NCI-H2196 treated with DMSO at 0.1 percent for 48 hours (cell line): ENCODE data around the gene PAFAH1B2.
"Not testable (repeated sequence)": the region's sequence is repeated elsewhere in the genome, so short reads cannot be mapped to it uniquely, and the experiment has no call there.

ENCODE experiments used
- DNase-seq: peaks from one replicate; lab custom pipeline; 2025; ENCODE audit not compliant: unreplicated experiment; lab: John Stamatoyannopoulos, UW

Gene PAFAH1B2

DNA sequence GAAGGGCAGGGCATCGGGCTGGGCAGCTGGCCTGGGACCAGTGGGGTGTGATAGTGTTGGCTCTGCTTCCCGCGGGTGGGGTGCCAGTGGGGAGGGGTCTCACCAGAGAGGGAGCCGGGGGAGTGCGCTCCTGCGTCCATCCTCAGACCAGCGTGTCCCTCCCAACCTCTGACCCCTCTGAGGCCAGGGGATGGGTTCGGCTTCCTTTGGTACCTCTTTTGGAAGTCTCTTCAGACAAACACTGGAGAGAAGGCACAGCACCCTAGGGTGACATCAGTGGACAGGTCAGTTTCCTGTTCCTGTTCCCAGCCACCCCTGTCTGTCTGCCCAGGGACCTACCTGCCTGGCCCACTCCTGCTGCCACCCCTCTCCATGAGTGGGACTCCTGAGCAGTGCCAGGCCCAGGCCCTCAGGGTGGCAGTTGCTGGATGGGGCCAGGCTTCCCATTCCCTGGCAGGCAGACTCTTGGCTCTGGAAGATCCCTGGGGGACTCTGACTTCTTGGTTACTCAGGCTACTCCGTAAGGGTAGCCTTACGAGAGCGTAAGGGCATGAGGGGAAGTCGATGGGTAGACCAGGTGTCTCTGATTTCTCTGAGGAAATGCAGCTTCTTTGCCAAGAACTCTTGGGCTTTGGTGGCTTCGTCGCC lies 57.7 kb downstream of the PAFAH1B2 start:
- no peak for DNase-seq

DNA sequence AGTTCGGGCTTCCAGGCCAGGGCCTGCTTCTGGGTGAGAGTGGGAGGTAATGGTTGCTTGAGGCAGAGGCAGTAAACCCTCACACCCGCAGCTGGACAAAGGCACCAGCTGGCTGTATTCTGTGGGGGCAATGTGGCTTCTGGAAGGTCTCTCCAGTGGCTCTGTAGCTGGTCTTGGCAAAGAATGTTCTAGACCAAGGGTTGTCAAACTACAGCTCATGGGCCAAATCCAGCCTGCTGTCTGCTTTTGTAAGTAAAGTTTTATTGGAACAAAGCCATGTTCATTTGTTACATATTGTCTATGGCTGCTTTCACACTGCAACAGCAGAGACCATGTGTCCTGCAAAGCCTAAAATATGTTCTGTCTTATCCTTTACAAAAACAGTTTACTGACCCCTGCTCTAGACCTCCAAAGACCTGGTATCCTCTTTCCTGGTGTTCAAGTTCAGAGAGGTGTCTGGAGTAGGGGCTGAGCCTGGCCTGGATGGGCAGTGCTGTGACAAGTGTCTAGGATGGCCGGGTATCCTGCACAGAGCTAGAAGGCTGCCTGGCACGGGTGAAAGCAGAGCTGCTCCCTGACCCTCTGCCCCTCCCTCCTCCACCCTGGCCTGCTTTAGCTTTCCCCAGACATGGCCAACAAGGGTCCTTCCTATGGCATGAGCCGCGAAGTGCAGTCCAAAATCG lies 58.4 kb downstream of the PAFAH1B2 start:
- DNase-seq = no peak

DNA sequence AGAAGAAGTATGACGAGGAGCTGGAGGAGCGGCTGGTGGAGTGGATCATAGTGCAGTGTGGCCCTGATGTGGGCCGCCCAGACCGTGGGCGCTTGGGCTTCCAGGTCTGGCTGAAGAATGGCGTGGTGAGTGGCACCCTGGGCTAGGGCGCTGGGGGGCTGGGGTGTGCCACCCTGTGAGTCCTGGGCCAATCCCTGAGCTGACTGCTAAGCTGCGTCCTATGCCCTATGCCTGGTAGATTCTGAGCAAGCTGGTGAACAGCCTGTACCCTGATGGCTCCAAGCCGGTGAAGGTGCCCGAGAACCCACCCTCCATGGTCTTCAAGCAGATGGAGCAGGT lies 59.0 kb downstream of the PAFAH1B2 start:
- no peak for DNase-seq

DNA sequence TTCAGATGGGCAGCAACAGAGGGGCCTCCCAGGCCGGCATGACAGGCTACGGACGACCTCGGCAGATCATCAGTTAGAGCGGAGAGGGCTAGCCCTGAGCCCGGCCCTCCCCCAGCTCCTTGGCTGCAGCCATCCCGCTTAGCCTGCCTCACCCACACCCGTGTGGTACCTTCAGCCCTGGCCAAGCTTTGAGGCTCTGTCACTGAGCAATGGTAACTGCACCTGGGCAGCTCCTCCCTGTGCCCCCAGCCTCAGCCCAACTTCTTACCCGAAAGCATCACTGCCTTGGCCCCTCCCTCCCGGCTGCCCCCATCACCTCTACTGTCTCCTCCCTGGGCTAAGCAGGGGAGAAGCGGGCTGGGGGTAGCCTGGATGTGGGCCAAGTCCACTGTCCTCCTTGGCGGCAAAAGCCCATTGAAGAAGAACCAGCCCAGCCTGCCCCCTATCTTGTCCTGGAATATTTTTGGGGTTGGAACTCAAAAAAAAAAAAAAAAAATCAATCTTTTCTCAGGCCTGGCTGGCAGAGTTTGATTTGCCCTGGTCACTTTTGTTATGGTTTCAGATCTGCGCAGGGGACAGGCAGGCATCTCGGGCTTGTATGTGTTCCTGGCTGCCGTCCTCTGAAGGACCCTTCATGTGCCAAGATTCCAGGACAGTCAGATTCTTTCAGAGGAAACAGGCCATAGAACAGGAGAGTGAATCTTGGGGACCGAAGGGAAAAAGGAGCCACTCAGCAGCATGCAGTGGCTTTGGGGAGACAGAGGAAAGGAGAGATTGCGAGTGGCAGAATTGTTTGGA lies 60.4 kb downstream of the PAFAH1B2 start:
- DNase-seq = no peak

DNA sequence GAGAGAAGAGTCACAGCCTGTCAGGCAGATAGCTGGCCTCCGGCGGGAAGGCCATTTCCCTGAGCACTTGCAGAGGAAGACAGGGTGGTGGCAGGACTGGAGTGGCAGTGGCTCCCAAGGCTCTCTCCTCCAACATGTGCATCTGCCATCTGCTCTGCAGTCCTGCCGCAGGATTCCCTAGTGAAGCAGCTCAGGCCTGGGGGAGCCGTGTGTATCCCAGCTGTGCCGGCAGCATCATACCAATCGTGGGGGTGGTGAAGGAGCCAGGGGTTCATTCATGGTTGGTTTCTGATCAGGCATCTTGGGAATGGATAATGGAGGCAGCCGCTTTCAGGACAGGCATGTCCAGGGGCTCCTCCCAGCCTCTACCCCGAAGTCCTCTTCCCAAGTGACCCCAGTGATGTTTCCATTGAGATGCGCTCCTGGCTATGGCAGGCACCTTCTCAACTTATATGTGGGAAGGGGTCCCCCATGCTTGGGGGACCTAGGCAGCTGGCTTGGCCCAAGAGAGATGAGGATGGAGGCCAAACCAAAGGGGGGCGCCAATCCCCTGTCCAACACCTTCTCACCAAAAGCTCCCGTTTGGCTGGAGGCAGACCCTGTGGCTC lies 61.2 kb downstream of the PAFAH1B2 start:
- DNase-seq = no peak

DNA sequence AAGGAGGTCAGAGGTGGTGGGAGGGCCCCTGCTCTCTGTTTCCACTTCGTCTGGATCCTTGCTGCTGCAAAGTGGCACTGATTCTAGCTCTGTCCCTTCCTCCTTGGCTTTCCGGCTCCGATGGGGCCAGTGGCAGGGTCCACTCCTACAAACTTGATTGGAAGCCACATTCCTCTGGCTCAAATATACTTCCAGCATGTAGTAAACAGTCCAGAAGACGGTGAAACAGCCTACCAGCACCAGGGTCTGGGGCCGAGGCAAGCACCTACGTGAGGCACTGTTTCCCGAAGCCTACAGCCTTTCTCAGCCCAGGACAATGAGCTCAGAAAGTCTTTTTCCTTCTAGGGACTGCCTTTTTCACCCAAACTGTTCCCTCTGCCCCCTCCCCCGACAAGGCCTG lies 62.0 kb downstream of the PAFAH1B2 start:
- not testable (repeated sequence) for DNase-seq

DNA sequence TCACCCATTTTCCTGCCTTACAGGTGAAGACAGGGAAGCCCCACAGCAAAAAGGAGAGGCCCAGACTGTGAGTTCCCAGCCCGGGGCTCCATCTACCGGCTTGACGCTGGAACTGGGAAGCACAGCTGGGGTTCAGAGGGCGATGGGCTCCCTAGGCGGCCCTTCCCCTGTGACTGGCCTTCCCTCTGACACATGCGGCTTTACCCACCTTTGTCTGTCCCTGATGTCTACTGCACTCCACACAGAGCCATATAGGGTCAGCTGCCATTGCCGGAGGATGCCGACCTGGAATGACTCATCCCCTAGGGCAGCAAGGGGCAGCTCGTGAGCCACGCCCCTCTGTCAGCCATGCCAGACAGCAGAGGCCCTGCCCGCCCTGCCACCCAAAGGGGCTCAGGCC lies 62.8 kb downstream of the PAFAH1B2 start:
- not testable (repeated sequence) for DNase-seq

DNA sequence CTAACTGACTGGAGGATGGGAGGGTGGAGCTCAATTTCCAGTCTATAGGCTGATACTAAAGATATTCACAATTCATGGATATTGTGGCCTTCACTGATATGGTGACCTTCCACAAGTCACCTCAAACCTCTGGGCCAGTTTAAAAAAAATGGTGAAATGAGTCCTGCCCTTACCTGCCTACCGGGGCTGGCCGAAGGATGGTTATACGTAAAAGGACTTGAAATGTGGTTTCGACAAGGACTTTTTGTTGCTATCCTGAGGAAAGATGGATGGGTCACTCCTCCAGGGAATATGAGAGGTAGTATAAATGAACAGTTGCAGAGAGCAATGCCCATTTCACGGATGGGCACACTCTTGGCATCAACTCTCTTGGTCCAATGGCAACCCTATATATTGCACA lies 63.4 kb downstream of the PAFAH1B2 start:
- not testable (repeated sequence) for DNase-seq

DNA sequence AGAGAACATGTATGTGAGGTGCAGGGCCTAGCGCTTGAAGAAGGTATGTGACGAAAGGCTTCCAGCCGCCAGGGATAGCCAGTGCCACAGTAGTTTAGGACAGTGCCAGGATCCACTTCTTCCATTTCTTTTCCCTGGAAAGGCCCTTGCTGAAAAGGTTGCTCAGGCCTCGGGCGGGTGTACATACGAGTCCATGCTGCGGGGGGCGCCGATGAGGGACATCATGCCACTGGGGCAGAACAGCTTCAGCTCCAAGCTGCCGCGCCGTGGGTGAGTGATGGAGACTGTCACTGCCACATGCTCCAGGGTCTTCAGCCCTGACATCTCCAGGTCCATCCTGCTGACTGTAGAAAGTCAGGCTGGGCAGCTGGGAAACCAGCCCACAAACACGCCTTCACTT lies 64.6 kb downstream of the PAFAH1B2 start:
- DNase-seq = not testable (repeated sequence)

DNA sequence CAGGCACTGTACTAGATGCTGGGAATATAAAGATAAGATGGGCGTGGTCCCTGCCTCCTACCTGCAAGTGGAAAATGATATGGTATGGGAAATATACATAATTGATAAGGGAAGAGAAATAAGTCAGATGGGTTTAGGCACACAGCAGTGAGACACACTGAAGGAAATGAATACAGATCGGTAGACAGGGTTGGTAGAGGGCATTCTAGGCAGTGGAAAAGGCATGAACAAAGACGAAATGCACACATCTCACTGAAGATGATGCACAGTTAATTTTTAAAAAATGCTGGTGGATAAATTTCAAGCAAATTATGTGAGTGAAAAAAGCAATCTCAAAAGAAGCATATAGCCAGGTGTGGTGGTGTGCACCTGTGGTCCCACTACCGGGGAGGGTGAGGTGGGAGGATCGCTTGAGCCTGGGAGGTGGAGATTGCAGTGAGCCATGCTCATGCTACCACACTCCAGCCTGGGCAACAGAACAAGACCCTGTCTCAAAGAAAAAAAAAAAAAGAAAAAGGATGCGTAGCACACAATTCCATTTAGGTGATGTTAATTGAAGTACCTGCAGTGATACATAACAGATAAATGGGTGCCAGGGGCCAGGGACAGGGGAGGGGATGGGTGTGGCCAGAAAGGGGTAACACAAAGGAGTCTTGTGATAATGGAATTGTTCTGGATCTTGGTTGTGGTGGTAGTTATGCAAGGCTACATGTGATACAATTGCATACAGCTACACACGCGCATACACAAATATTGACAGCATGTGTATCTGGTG lies 65.5 kb downstream of the PAFAH1B2 start:
- not testable (repeated sequence) for DNase-seq

DNA sequence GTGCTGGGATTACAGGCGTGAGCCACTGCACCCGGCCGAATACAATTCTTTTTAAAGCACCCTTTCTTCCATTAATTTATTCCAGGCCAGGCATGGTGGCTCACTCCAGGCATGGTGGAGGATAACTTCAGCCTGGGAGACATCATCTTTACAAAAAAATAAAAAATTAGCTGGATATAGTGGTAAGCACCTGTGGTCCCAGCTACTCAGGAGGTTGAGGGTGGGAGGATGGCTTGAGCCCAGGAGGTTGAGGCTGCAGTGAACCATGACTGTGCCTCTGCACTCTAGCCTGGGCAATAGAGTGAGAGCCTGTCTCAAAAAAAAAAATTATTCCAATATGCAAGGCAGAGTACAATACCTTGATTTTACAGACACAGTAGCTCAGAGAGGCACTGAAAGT lies 66.5 kb downstream of the PAFAH1B2 start:
- DNase-seq = no peak

DNA sequence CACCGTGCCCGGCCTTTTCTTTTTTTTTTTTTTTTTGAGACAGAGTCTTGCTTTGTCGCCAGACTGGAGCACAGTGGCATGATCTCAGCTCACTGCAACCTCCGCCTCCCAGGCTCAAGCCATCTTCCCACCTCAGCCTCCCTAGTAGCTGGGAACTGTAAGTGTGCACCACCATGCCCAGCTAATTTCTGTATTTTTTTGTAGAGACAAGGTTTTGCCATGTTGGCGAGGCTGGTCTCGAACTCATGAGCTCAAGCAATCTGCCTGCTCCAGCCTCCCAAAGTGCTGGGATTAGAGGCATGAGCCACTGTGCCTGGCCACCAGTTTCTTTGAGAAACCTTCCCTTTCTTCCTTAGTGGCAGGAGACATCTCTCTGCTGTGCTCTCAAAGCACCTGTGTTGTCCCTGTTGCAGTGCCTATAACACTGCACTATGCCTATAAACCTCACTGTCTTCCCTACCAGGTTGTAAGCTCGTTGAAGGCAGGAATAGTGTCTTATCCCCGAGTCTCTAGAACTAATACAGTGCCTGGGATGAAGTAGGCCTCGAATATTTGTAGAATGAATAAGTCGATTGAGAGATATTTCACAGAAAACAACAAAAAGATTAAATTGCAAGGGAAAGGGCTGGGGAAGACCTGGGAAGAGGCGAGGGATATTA lies 68.7 kb downstream of the PAFAH1B2 start:
- DNase-seq = no peak

DNA sequence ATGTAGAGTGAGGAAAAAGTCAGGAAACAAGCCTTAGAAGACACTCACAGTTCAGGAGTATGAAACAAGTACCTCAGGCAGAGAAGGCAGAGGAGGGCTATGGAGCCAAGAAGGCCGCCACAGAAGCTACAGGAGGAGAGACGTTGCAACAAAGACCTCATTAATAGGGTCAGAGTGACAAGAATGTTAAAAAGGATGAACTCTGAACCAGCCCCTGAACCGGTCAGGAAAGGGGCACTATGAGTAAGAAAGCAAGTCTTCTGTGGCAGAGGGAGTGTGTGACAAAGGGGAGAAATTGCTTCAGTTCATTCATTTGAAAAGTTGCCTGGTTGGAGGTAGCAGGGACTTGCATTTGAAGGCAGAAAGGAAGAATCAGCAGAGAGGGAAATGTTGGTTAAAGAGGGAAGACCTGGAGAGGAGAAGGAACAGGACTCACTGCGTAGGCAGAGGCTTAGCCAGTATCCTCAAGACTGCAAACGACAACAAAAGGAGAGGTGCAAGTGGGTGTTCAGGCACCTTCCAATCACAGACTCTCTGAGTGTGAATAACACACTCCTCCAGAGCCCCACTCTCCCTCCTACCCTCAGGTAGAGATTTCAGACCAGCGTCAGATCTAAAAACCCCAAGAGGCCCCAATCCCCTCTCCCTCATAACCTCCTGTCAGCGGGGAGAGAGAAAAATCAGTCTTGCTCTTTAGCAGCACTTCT lies 70.5 kb downstream of the PAFAH1B2 start:
- no peak for DNase-seq

DNA sequence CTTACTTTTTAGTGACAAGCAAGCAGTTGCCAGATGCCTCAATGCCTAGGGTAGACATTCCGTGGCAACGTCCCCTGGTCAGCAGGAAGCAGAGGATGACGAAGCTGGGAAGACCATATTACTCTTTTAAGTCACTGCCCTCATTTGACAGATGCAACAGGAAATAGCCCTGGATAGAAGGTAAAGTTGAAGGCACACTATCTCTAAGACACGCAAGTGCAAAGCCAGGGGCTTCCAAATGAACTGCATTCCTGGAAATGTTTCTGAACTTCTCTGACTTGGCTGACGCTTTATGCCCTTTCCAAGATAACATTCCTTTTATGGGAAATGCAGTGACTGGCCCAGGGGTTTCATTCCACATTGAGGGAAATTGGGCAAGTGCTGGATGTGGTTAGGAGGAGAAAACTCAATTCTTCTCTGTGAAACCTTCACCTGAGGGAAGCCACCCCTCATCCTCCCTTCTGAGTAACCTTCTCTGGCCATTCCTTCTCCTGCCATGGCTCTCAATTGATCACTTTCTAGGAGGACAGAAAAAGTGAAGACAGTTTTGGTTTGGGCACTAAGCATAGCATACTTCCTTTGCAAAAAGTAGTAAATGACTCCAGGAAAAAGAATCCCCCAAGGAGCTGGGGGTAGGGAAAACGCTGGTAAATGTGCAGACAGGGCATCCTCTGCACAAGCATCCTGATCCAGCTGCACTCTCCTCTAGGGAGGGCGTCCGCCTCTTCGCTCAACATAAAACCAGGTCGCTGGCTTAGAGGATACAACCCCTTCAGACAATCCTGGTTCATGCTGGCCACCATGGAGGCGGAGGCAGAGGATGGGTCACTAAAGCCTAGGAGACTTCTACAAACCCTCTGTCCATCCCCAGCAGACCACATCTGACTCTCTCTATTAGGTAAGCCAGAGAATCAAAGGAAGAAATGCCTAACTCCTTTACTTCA lies 73.3 kb downstream of the PAFAH1B2 start:
- DNase-seq = no peak

DNA sequence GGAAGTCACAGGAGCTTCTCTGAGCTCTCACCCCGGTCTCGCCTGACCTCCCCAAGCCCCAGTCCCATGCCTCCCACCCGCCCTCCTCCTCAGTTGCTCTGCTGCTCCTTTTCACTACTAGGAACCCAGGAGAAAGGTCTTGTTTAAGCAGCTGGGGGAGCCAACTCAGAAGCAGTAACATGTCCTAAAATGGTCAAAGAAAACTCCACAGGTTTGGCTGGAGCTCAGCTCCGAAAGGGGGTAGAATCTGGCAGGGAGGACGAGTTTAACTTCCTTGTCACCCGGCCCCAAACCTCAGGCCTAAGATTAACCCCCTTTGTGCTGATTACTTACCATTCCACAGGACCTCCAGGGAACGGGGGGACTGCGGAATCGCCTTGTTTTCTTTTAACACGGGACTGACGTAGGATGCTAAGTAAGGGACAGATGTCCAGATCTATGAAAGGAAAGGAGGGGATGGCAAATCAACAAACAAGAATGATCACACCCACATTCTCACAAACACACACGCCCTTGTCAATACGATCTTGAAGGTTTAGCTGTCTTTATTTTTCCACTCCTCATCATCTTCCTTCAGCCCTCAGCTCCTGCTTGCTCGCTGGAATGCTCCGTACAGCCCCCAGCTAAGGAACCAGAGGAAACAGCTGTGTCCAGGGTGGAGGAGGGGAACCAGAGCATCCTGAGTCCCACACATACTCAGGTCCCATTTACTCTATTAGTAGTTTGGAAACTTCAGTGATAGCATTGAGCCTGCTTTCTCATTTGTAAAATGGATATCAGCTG lies 74.2 kb downstream of the PAFAH1B2 start:
- no peak for DNase-seq

DNA sequence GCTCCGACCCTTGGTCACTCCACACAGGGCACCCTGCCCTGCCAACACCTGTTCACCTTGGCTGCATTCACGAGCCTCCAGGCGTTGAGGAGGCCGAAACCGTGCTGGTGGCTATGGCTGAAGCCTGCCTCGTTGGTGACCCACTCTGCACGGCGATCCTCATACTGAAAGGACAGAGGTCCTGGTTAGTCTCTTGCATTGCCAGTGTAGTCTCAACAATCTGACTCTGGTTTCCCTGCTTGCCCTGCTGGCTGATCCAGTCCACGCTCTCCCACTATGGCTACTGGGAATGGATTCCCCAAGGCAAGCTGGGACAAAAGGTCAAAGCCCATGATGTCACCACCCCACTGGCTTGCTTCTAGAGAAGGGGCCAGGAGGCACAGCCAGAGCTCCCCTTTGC lies 74.9 kb downstream of the PAFAH1B2 start:
- DNase-seq = no peak

DNA sequence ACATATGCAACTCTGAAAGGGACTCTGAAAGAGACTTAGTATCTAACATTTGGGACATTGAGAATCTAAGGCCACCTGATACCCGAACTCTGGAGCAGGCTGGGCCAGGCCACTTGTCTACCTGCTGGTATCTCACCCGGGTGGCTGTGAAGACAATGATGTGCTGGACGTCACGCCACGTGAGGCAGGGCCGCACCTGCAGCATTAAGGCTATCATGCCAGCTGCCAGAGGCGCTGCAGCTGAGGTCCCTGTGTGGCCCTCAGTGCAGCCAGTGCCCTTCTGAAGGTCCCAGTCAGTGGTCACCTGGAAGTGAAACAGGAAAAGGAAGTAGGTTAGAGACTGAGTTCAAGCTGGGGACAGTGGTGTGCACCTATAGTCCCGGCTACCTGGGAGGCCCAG lies 75.4 kb downstream of the PAFAH1B2 start:
- DNase-seq = no peak

DNA sequence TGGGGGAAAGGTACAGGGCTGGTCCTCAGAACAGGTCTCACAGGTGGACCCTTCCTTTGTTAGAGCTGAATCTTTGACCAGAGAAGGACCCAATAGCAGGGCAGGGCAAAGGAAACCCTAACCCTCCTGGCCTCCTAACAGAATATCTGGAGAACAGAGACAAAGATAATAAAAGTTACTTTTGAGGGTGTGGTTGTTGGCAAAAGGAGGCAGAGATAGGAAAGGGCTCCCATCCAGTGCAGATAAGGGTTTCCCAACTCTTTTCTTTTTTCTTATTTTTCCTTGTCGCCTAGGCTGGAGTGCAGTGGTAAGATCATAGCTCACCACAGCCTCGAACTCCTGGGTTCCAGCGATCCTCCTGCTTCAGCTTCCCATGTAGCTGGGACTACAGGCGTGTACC lies 75.9 kb downstream of the PAFAH1B2 start:
- no peak for DNase-seq
